Peyer's patch (tissue), 4 donors: Measurements from ENCODE around the gene GALR2. TPM values are rescaled to one million over a fixed set of nuclear protein-coding genes. Genes with fewer than 3 reads are reported as not detected.

Experiments
- DNase-seq, 3 donors: peaks; one replicate each; pipeline ENCODE4 v3.0.0-alpha.2; 2017 to 2019
- H3K27ac ChIP-seq, 4 donors: fragments of 200-600 bp; sonication (generic); one replicate each; pipeline ENCODE4 v1.5.1; 2016 to 2019
- H3K27me3 ChIP-seq, 2 donors: fragments of 200-600 bp; sonication (generic); one replicate each; pipeline ENCODE4 v1.5.1; 2019
- H3K36me3 ChIP-seq, 3 donors: fragments of 200-600 bp; sonication (generic); one replicate each; pipeline ENCODE4 v1.5.1; 2016 to 2019
- H3K4me1 ChIP-seq, 4 donors: fragments of 200-600 bp; sonication (generic); one replicate each; pipeline ENCODE4 v1.5.1; 2016 to 2019
- H3K4me3 ChIP-seq, 4 donors: fragments of 200-600 bp; sonication (generic); 1 replicate in 3 of 4; 2 replicates in 1 of 4; pipeline ENCODE4 v1.5.1; 2016 to 2019; ENCODE audit warnings: mild to moderate bottlenecking in 1 of 4
- H3K9me3 ChIP-seq, 4 donors: fragments of 200-600 bp; sonication (generic); one replicate each; pipeline ENCODE4 v1.5.1; 2016 to 2019; ENCODE audit warnings: mild to moderate bottlenecking in 1 of 4
- POLR2A ChIP-seq, 2 donors: fragments of 450-650 bp; IDR thresholded peaks; one replicate each; pipeline ENCODE4 v1.5.1; 2017; ENCODE audit warnings: antibody characterized with exemption in 2 of 2, mild to moderate bottlenecking in 2 of 2, moderate library complexity in 2 of 2
- total RNA-seq, 4 donors: library from RNA; depleted of rRNA; stranded (reverse); fragments of >200 nt; gene quantifications; one replicate each; pipeline ENCODE4 v1.1.0, GENCODE V29; 2016
- TF ChIP-seq, protein P1 (sequence below), 6 experiments: fragments of 450-650 bp in 4 of 6; fragments of 200-600 bp in 2 of 6; sonication (generic) in 1 of 6; IDR thresholded peaks; one replicate each; pipeline ENCODE4 v1.5.1; 2017 to 2019; ENCODE audit warnings: antibody characterized with exemption in 6 of 6, mild to moderate bottlenecking in 3 of 6, moderate library complexity in 1 of 6

The GALR2 gene
- total RNA-seq, 4 donors from 2014 or later, result 0.95 TPM; not detected in 3

GRCh38 chr17:76107509-76107908 lies 32.9 kb downstream of the GALR2 start:
- Histone ChIP-seq H3K27ac (no peak overlapping the region), H3K4me3 (no peak overlapping the region), H3K36me3 (no peaks in the 10 kb centered on the region), H3K9me3 (no peaks in the 10 kb centered on the region), H3K27me3 (no peaks in the 10 kb centered on the region), H3K4me1 (peaks cover 0 to 11% (median 0%) of the 10 kb centered on the region in 4 donors)
- DNase-seq, result no peak
- no peak for TF ChIP-seq POLR2A (IDR thresholded peaks at IDR 0.05)
- TF ChIP-seq, protein P1, sequence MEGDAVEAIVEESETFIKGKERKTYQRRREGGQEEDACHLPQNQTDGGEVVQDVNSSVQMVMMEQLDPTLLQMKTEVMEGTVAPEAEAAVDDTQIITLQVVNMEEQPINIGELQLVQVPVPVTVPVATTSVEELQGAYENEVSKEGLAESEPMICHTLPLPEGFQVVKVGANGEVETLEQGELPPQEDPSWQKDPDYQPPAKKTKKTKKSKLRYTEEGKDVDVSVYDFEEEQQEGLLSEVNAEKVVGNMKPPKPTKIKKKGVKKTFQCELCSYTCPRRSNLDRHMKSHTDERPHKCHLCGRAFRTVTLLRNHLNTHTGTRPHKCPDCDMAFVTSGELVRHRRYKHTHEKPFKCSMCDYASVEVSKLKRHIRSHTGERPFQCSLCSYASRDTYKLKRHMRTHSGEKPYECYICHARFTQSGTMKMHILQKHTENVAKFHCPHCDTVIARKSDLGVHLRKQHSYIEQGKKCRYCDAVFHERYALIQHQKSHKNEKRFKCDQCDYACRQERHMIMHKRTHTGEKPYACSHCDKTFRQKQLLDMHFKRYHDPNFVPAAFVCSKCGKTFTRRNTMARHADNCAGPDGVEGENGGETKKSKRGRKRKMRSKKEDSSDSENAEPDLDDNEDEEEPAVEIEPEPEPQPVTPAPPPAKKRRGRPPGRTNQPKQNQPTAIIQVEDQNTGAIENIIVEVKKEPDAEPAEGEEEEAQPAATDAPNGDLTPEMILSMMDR (IDR thresholded peaks at IDR 0.05), result peak in 3 of 6 experiments; percentile 12 to 27 (median 18)

- H3K4me3 ChIP-seq, result no peak overlapping the region
- no peaks in the 10 kb centered on the region for H3K36me3 ChIP-seq
- no peak overlapping the region for H3K27ac ChIP-seq
- H3K4me1 ChIP-seq, result no peaks in the 10 kb centered on the region
- TF ChIP-seq, protein P1 (IDR thresholded peaks at IDR 0.05), result no peak
- TF ChIP-seq POLR2A (IDR thresholded peaks at IDR 0.05), result no peak
- H3K9me3 ChIP-seq, result no peaks in the 10 kb centered on the region
- DNase-seq, result no peak
- no peaks in the 10 kb centered on the region for H3K27me3 ChIP-seq
These were observed 37.4 kb downstream of the GALR2 start for GRCh38 chr17:76111956-76112355.

DNA sequence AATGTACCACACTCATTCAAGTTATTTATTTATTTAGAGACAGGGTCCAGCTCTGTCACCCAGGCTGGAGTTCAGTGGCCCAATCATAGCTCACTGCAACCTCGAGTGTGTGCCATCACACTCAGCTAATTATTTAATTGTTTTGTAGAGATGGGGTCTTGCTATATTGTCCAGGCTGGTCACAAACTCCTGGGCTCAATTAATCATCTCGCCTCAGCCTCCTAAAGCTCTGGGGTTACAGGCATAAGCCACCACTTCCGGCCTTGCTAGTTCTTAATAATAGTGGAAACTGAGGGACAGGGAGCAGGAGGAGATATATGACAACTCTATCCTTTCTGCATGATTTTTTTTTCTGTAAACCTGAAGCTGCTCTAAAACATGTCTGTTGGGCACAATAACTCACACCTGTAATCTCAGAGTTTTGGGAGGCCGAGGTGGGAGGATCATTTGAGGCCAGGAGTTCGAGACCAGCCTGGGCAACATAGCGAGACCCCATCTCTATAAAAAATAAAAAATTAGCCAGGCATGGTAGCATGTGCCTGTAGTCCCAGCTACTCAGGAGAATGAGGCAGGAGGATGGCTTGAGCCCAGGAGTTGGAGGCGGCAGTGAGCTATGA lies 40.7 kb downstream of the GALR2 start:
- Histone ChIP-seq H3K9me3 (no peaks in the 10 kb centered on the region), H3K4me1 (no peaks in the 10 kb centered on the region), H3K27ac (no peak overlapping the region), H3K4me3 (no peak overlapping the region), H3K27me3 (no peaks in the 10 kb centered on the region), H3K36me3 (no peaks in the 10 kb centered on the region)
- TF ChIP-seq, protein P1 (IDR thresholded peaks at IDR 0.05), result no peak
- no peak for TF ChIP-seq POLR2A (IDR thresholded peaks at IDR 0.05)
- no peak for DNase-seq

GRCh38 chr17:76119409-76120371 lies 45.1 kb downstream of the GALR2 start:
- H3K27me3 ChIP-seq, result no peaks in the 10 kb centered on the region
- no peaks in the 10 kb centered on the region for H3K9me3 ChIP-seq
- no peak for DNase-seq
- peaks cover 0 to 10% (median 3%) of the 10 kb centered on the region in 4 donors for H3K4me1 ChIP-seq
- no peak overlapping the region for H3K27ac ChIP-seq
- H3K36me3 ChIP-seq, result no peaks in the 10 kb centered on the region
- no peak overlapping the region for H3K4me3 ChIP-seq
- TF ChIP-seq POLR2A (IDR thresholded peaks at IDR 0.05), result no peak
- TF ChIP-seq, protein P1 (IDR thresholded peaks at IDR 0.05), result no peak

- Histone ChIP-seq H3K27me3 (no peaks in the 10 kb centered on the region), H3K4me3 (no peak overlapping the region), H3K4me1 (peaks cover 0 to 10% (median 3%) of the 10 kb centered on the region in 4 donors), H3K27ac (no peak overlapping the region), H3K36me3 (no peaks in the 10 kb centered on the region), H3K9me3 (no peaks in the 10 kb centered on the region)
- DNase-seq, result no peak
- no peak for TF ChIP-seq POLR2A (IDR thresholded peaks at IDR 0.05)
- TF ChIP-seq, protein P1 (IDR thresholded peaks at IDR 0.05), result no peak
These were observed 46.1 kb downstream of the GALR2 start for GRCh38 chr17:76120658-76121008.
